Bronchial epithelial cell (primary cell): ENCODE measurements around the gene PIGN. TPM values are rescaled to one million over a fixed set of nuclear protein-coding genes. Genes with fewer than 3 reads are reported as not detected.

Experiments
- DNase-seq: peaks from one replicate; pipeline ENCODE4 v3.0.0-alpha.2; 2010; ENCODE audit warnings: low read depth
- FAIRE-seq: peaks from 2 replicates; lab custom pipeline; 2011; peaks lifted over from hg19 to GRCh38; lab: Jason Lieb, UNC
- H3K27me3 ChIP-seq: 2 replicates; pipeline ENCODE4 v1.5.1; 2011; ENCODE audit warnings: low read length; ENCODE audit not compliant: control insufficient read depth, insufficient read depth
- H3K36me3 ChIP-seq: 2 replicates; pipeline ENCODE4 v1.5.1; 2011; ENCODE audit warnings: low read length; ENCODE audit not compliant: control insufficient read depth, insufficient read depth
- H3K4me3 ChIP-seq: 2 replicates; pipeline ENCODE4 v1.5.1; 2011; ENCODE audit warnings: mild to moderate bottlenecking, low read depth, low read length, control low read depth
- CTCF ChIP-seq: IDR thresholded peaks from 2 replicates; pipeline ENCODE4 v1.5.1; 2011; ENCODE audit warnings: mild to moderate bottlenecking, moderate library complexity, low read length, control low read depth, inconsistent platforms; ENCODE audit not compliant: insufficient read depth, severe bottlenecking
- total RNA-seq: library from RNA; depleted of rRNA; stranded (reverse); fragments of >200 nt; gene quantifications from 2 replicates; pipeline ENCODE4 v1.2.1, GENCODE V29; 2014

The PIGN gene
- total RNA-seq, 1 donor from 2014 or later = 42.1 TPM

GRCh38 chr18:62189208-62189607, 2.4 kb upstream of the PIGN start:
- H3K4me3 ChIP-seq = peak overlapping the region; percentile 72

GRCh38 chr18:62187543-62188510, 971 bp upstream of the PIGN start:
- no peak for FAIRE-seq
- Histone ChIP-seq H3K36me3 (no peaks in the 10 kb centered on the region), H3K27me3 (no peaks in the 10 kb centered on the region), H3K4me3 (peak overlapping the region; percentile 72)
- peak; percentile 21 for TF ChIP-seq CTCF
- peak; percentile 33 for DNase-seq

More at GRCh38 chr18:62189208-62189607, 2.4 kb upstream of the PIGN start:
- TF ChIP-seq CTCF = no peak
- FAIRE-seq (no peak), DNase-seq (no peak)
- Histone ChIP-seq H3K36me3 (no peaks in the 10 kb centered on the region), H3K27me3 (no peaks in the 10 kb centered on the region)

- DNase-seq (peak; percentile 41), FAIRE-seq (no peak)
Observed at GRCh38 chr18:62186499-62186773, 420 bp downstream of the PIGN start.

GRCh38 chr18:62183578-62184195, 3.2 kb downstream of the PIGN start:
- Histone ChIP-seq H3K36me3 (no peaks in the 10 kb centered on the region), H3K27me3 (no peaks in the 10 kb centered on the region), H3K4me3 (no peak overlapping the region)
- FAIRE-seq (no peak), DNase-seq (peak; percentile 73)
- TF ChIP-seq CTCF = peak; percentile 70

More at GRCh38 chr18:62186499-62186773, 420 bp downstream of the PIGN start:
- TF ChIP-seq CTCF = no peak
- Histone ChIP-seq H3K27me3 (no peaks in the 10 kb centered on the region), H3K36me3 (no peaks in the 10 kb centered on the region), H3K4me3 (peak overlapping the region; percentile 72)

- DNase-seq (no peak), FAIRE-seq (no peak)
- Histone ChIP-seq H3K27me3 (no peaks in the 10 kb centered on the region), H3K36me3 (no peaks in the 10 kb centered on the region), H3K4me3 (no peak overlapping the region)
- TF ChIP-seq CTCF = no peak
Observed at GRCh38 chr18:62182220-62182619, 4.6 kb downstream of the PIGN start.
